Neural cell (in vitro differentiated cells): Measurements from ENCODE around the gene RCAN1.

Source experiments
- EZH2 ChIP-seq: fragments of 200-600, 300-800 bp; shearing (Covaris generic), sonication (generic); IDR thresholded peaks from 2 replicates; pipeline ENCODE4 v1.6.1; 2014; ENCODE audit warnings: antibody characterized with exemption, low read length, borderline replicate concordance, mild to moderate bottlenecking; ENCODE audit not compliant: insufficient read depth, poor library complexity, severe bottlenecking
- RAD21 ChIP-seq: fragments of 450-650 bp; conservative IDR thresholded peaks from 2 replicates; pipeline ENCODE4 v1.6.1; 2014; ENCODE audit warnings: antibody characterized with exemption, mild to moderate bottlenecking, moderate library complexity
- TF ChIP-seq, protein P1 (sequence below): fragments of 450-650 bp; IDR thresholded peaks from 2 replicates; pipeline ENCODE4 v1.5.1; 2014; ENCODE audit warnings: antibody characterized with exemption, mild to moderate bottlenecking, moderate library complexity; ENCODE audit not compliant: poor library complexity, severe bottlenecking

DNA sequence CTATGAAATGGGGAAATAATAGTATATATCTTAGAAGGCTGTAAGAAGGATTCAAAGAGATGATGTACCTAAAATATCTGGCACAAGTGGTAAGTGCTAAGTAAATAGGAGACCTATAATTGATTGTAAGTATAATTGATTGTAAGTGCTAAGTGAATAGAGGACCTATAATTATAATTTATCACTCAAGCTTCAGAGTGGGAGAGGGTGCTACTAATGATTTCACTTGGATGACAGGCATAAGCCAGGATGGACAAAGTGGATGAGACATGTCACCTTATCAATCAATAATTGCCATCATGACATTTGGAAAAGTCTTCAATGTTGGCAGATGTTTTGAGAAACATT, 11.2 kb downstream of the RCAN1 start:
- TF ChIP-seq, protein P1, sequence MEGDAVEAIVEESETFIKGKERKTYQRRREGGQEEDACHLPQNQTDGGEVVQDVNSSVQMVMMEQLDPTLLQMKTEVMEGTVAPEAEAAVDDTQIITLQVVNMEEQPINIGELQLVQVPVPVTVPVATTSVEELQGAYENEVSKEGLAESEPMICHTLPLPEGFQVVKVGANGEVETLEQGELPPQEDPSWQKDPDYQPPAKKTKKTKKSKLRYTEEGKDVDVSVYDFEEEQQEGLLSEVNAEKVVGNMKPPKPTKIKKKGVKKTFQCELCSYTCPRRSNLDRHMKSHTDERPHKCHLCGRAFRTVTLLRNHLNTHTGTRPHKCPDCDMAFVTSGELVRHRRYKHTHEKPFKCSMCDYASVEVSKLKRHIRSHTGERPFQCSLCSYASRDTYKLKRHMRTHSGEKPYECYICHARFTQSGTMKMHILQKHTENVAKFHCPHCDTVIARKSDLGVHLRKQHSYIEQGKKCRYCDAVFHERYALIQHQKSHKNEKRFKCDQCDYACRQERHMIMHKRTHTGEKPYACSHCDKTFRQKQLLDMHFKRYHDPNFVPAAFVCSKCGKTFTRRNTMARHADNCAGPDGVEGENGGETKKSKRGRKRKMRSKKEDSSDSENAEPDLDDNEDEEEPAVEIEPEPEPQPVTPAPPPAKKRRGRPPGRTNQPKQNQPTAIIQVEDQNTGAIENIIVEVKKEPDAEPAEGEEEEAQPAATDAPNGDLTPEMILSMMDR: no peak
- TF ChIP-seq RAD21 (no peak), EZH2 (no peak)
